Mammary epithelial cell (primary cell): ENCODE data around the gene ZBTB16.

Experiments
- CTCF ChIP-seq, 2 donors: IDR thresholded peaks in 1 of 2; conservative IDR thresholded peaks in 1 of 2; 2 replicates each; pipeline ENCODE4 v1.5.1; 2011 to 2012; ENCODE audit warnings: inconsistent platforms in 2 of 2, low read length in 2 of 2, mild to moderate bottlenecking in 2 of 2, control low read depth in 1 of 2, low read depth in 1 of 2; ENCODE audit not compliant: insufficient read depth in 1 of 2; ENCODE audit errors: extremely low read depth in 1 of 2
- EZH2 ChIP-seq: IDR thresholded peaks from 2 replicates; pipeline ENCODE4 v1.6.1; 2012; ENCODE audit warnings: low read length, inconsistent platforms, borderline replicate concordance

- TF ChIP-seq CTCF (conservative IDR thresholded peaks at IDR 0.05 in 1 of 2, IDR thresholded peaks at IDR 0.05 in 1 of 2; ENCODE audit: extremely low read depth in 1 of 2, insufficient read depth in 1 of 2, low read depth in 1 of 2, low read length in 2 of 2) (no peak), EZH2 (no peak)
Observed at GRCh38 chr11:114278342-114279065, 219.0 kb downstream of the ZBTB16 start.
